ENCODE results near the gene UTS2. TPM values are rescaled to one million over a fixed set of nuclear protein-coding genes. Genes with fewer than 3 reads are reported as not detected.

UTS2 gene
- total RNA-seq, 1 experiment from 2014 or later = not detected

GRCh38 chr1:7868070-7868780, 15.4 kb upstream of the UTS2 start:
- Histone ChIP-seq H3K4me3 (ENCODE audit: low read depth in 2 of 2, low read length in 2 of 2) (no peak overlapping the region), H3K4me1 (ENCODE audit: control insufficient read depth, insufficient read depth, low read length) (no peaks in the 10 kb centered on the region), H3K36me3 (ENCODE audit: control insufficient read depth, insufficient read depth, low read length) (no peaks in the 10 kb centered on the region), H3K27ac (ENCODE audit: low read length) (no peak overlapping the region), H3K27me3 (ENCODE audit: control insufficient read depth, insufficient read depth, low read length) (no peaks in the 10 kb centered on the region), H3K9me3 (ENCODE audit: control insufficient read depth, insufficient read depth, low read depth, low read length) (no peaks in the 10 kb centered on the region)
- CTCF ChIA-PET = no interaction called here
- ATAC-seq (no peak), DNase-seq (ENCODE audit: low read depth, low spot score) (no peak)
- BruUV-seq (replicated peaks) = no TSS peak
- TF ChIP-seq, protein P1, sequence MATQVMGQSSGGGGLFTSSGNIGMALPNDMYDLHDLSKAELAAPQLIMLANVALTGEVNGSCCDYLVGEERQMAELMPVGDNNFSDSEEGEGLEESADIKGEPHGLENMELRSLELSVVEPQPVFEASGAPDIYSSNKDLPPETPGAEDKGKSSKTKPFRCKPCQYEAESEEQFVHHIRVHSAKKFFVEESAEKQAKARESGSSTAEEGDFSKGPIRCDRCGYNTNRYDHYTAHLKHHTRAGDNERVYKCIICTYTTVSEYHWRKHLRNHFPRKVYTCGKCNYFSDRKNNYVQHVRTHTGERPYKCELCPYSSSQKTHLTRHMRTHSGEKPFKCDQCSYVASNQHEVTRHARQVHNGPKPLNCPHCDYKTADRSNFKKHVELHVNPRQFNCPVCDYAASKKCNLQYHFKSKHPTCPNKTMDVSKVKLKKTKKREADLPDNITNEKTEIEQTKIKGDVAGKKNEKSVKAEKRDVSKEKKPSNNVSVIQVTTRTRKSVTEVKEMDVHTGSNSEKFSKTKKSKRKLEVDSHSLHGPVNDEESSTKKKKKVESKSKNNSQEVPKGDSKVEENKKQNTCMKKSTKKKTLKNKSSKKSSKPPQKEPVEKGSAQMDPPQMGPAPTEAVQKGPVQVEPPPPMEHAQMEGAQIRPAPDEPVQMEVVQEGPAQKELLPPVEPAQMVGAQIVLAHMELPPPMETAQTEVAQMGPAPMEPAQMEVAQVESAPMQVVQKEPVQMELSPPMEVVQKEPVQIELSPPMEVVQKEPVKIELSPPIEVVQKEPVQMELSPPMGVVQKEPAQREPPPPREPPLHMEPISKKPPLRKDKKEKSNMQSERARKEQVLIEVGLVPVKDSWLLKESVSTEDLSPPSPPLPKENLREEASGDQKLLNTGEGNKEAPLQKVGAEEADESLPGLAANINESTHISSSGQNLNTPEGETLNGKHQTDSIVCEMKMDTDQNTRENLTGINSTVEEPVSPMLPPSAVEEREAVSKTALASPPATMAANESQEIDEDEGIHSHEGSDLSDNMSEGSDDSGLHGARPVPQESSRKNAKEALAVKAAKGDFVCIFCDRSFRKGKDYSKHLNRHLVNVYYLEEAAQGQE (IDR thresholded peaks at IDR 0.05; ENCODE audit: insufficient read depth in 1 of 2, low read depth in 2 of 2, low read length in 1 of 2) = no peak
- TF ChIP-seq SIN3A (IDR thresholded peaks at IDR 0.05; ENCODE audit: borderline replicate concordance, insufficient read depth, low read depth, low read length) (no peak), POLR2AphosphoS5 (IDR thresholded peaks at IDR 0.05; ENCODE audit: low read depth, low read length) (no peak), TCF7L2 (IDR thresholded peaks at IDR 0.05; ENCODE audit: low read depth, low read length) (no peak), CTCF (IDR thresholded peaks at IDR 0.05) (no peak)
- intact Hi-C loops (cut with micrococcal nuclease; ENCODE audit: unreplicated experiment) (no loop called here), in situ Hi-C loops (cut with HindIII; ENCODE audit: low pct_unique_long_range_greater_than_20kb, low sequenced_read_pairs) (no loop called here)
- POLR2A ChIA-PET = no interaction called here

GRCh38 chr1:7865978-7866377, 13.1 kb upstream of the UTS2 start:
- intact Hi-C loops (cut with micrococcal nuclease; ENCODE audit: unreplicated experiment) = no loop called here

More at GRCh38 chr1:7865978-7866377, 13.1 kb upstream of the UTS2 start:
- H3K36me3 ChIP-seq (ENCODE audit: control insufficient read depth, insufficient read depth, low read length) = no peaks in the 10 kb centered on the region
- DNase-seq (ENCODE audit: low read depth, low spot score) = no peak
- H3K4me3 ChIP-seq (ENCODE audit: low read depth in 2 of 2, low read length in 2 of 2) = no peak overlapping the region
- no peaks in the 10 kb centered on the region for H3K27me3 ChIP-seq (ENCODE audit: control insufficient read depth, insufficient read depth, low read length)
- no peak for ATAC-seq
- in situ Hi-C loops (cut with HindIII; ENCODE audit: low pct_unique_long_range_greater_than_20kb, low sequenced_read_pairs) = no loop called here
- no peak overlapping the region for H3K27ac ChIP-seq (ENCODE audit: low read length)
- no TSS peak for BruUV-seq (replicated peaks)
- POLR2A ChIA-PET = no interaction called here
- H3K4me1 ChIP-seq (ENCODE audit: control insufficient read depth, insufficient read depth, low read length) = no peaks in the 10 kb centered on the region
- CTCF ChIA-PET = interaction anchor here (0.5 kb wide), 1 partner anchor 116 kb away, joined by 4 read pairs; no protein-coding TSS in a partner anchor
- no peak for TF ChIP-seq TCF7L2 (IDR thresholded peaks at IDR 0.05; ENCODE audit: low read depth, low read length)
- TF ChIP-seq POLR2AphosphoS5 (IDR thresholded peaks at IDR 0.05; ENCODE audit: low read depth, low read length) = no peak
- TF ChIP-seq, protein P1 (IDR thresholded peaks at IDR 0.05; ENCODE audit: insufficient read depth in 1 of 2, low read depth in 2 of 2, low read length in 1 of 2) = no peak
- TF ChIP-seq CTCF (IDR thresholded peaks at IDR 0.05) = no peak
- no peak for TF ChIP-seq SIN3A (IDR thresholded peaks at IDR 0.05; ENCODE audit: borderline replicate concordance, insufficient read depth, low read depth, low read length)
- no peaks in the 10 kb centered on the region for H3K9me3 ChIP-seq (ENCODE audit: control insufficient read depth, insufficient read depth, low read depth, low read length)

All from Panc1 (cell line).